Retina (tissue), 1 donor: ENCODE data around the gene VAV2.

Source experiments
- DNase-seq: peaks from one replicate; pipeline ENCODE4 v3.0.0-alpha.2; 2016

The VAV2 gene

GRCh38 chr9:133792721-133793470 lies 199.2 kb downstream of the VAV2 start:
- peak; percentile 84 for DNase-seq

- no peak for DNase-seq
These were observed 200.1 kb downstream of the VAV2 start for GRCh38 chr9:133791735-133792649.

GRCh38 chr9:133791069-133791468 lies 201.1 kb downstream of the VAV2 start:
- DNase-seq: no peak

- DNase-seq: no peak
These were observed 202.3 kb downstream of the VAV2 start for GRCh38 chr9:133789778-133790177.

- no peak for DNase-seq
These were observed 203.1 kb downstream of the VAV2 start for GRCh38 chr9:133788819-133789717.

- no peak for DNase-seq
These were observed 203.9 kb downstream of the VAV2 start for GRCh38 chr9:133788045-133788818.

GRCh38 chr9:133787754-133788025 lies 204.4 kb downstream of the VAV2 start:
- no peak for DNase-seq

GRCh38 chr9:133786907-133787753 lies 205.0 kb downstream of the VAV2 start:
- DNase-seq: no peak

- DNase-seq: no peak
These were observed 205.8 kb downstream of the VAV2 start for GRCh38 chr9:133786371-133786753.

GRCh38 chr9:133785753-133786370 lies 206.3 kb downstream of the VAV2 start:
- DNase-seq: no peak

GRCh38 chr9:133784731-133785561 lies 207.2 kb downstream of the VAV2 start:
- no peak for DNase-seq

- DNase-seq: no peak
These were observed 208.8 kb downstream of the VAV2 start for GRCh38 chr9:133783331-133783731.

GRCh38 chr9:133782157-133783130 lies 209.7 kb downstream of the VAV2 start:
- peak; percentile 68 for DNase-seq

- no peak for DNase-seq
These were observed 210.3 kb downstream of the VAV2 start for GRCh38 chr9:133781828-133782135.

GRCh38 chr9:133780962-133781827 lies 210.9 kb downstream of the VAV2 start:
- no peak for DNase-seq

- DNase-seq: no peak
These were observed 211.6 kb downstream of the VAV2 start for GRCh38 chr9:133780404-133780945.
